Iris pigment epithelial cell (primary cell): ENCODE data around the gene SNX27.
A peak's percentile ranks its signal among the peaks of the same experiment; 100 is the strongest.
"Not testable (repeated sequence)": the region's sequence is repeated elsewhere in the genome, so short reads cannot be mapped to it uniquely, and the experiment has no call there.

ENCODE experiments used
- DNase-seq: peaks from one replicate; pipeline ENCODE4 v3.0.0-alpha.2; 2011; ENCODE audit warnings: low read depth

Gene SNX27

GRCh38 chr1:151604291-151604690 lies 7.6 kb upstream of the SNX27 start:
- DNase-seq, result no peak

- DNase-seq, result no peak
These were observed 5.5 kb upstream of the SNX27 start for GRCh38 chr1:151606384-151606783.

GRCh38 chr1:151606857-151607256 lies 5.0 kb upstream of the SNX27 start:
- DNase-seq, result no peak

GRCh38 chr1:151610142-151610541 lies 1.7 kb upstream of the SNX27 start:
- no peak for DNase-seq

DNA sequence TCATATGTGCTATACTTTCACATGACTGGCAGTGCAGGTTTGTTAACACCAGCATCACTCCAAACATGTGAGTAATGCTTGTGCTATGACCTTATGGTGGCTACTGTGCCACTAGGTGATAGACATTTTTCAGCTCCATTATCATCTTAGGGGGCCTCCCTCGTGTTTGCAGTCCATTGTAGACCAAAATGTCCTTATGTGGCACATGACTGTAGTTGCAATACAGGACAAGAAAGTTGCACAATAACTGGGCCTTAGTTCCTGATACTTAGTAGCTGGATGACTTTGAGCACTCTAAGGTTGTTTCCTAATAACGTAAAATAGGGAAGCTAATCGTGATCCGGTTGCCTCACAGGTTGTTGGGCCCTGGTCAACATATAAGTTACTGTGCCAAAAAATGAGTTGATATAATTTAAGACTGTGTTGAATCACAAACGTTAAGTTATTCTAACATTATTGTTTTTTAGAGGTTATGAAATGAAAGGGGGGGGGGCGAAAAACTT lies 511 bp upstream of the SNX27 start:
- peak; percentile 80 for DNase-seq

GRCh38 chr1:151612501-151613281 lies 841 bp downstream of the SNX27 start:
- DNase-seq, result no peak

- DNase-seq, result no peak
These were observed 1.5 kb downstream of the SNX27 start for GRCh38 chr1:151613282-151613780.

- DNase-seq, result no peak
These were observed 4.1 kb downstream of the SNX27 start for GRCh38 chr1:151615711-151616504.

- DNase-seq, result peak; percentile 54
These were observed 4.6 kb downstream of the SNX27 start for GRCh38 chr1:151616505-151616849.

DNA sequence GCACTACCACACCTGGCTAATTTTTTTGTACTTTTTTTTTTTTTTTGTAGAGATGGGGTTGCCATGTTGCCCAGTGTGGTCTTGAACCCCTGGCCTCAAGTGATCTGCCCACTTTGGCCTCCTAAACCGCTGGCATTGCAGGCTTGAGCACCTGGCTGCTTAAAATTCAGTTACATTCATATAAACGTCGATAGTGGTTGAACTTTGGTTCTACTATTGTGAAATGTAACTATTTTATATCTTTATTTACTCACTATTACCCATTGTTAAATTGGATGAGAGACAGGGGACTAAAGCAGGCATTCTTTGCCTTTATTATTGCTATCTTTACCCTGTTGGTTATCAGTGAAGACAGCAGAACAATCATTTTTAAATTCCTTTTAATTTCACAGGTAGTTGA lies 6.2 kb downstream of the SNX27 start:
- DNase-seq, result no peak

- no peak for DNase-seq
These were observed 6.6 kb downstream of the SNX27 start for GRCh38 chr1:151618470-151618869.

DNA sequence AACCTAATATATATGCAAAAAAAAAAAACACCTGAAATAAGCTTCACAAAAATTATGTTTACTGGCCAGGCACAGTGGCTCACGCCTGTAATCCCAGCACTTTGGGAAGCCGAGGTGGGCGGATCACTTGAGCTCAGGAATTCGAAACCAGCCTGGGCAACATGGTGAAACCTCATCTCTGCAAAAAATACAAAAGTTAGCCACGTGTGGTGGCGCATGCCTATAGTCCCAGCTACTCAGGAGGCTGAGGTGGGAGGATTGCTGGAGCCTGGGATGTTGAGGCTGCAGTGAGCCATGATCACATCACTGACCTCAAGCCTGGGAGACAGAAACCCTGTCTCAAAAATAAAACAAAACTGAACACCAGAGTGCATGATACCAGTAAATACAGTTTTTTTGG lies 7.1 kb downstream of the SNX27 start:
- not testable (repeated sequence) for DNase-seq

GRCh38 chr1:151619489-151620093 lies 7.7 kb downstream of the SNX27 start:
- peak; percentile 90 for DNase-seq

DNA sequence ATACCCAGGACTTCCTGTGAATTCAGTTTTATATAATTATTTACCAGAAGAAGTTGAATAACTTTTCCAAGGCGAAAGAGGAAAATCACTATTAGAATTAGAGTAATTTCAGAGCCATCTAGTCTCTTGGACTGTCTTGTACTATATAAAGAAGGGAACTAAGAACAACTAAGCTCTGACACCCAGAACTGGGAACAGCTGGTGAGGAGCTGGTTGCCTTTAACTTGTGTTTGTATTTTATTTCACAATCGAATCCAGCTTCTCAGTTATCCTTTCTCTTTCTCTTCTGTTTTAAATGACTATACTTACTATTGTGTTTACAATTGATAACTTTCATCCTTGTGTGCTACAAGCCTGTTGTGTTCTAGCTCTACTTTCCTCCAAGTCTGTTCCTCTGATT lies 8.4 kb downstream of the SNX27 start:
- DNase-seq, result peak; percentile 74

DNA sequence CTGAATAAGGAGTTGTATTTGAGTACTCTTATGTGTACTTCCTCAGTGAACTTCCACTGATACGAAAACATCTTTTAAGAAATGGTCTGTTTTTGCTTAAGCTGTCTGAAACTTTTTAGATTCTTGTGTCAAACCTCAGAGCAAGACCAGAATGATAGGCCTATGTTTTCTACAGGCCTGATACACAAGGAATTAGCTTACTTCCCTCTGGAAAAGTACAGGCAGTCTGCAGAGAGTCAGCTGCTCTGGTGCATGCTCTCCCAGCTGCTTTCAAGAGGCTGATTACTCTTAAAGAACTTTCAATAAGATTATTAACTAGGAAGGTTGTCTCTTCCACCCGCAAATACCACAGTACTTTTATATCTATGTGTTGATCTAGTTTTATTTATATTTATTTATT lies 9.5 kb downstream of the SNX27 start:
- DNase-seq, result no peak

DNA sequence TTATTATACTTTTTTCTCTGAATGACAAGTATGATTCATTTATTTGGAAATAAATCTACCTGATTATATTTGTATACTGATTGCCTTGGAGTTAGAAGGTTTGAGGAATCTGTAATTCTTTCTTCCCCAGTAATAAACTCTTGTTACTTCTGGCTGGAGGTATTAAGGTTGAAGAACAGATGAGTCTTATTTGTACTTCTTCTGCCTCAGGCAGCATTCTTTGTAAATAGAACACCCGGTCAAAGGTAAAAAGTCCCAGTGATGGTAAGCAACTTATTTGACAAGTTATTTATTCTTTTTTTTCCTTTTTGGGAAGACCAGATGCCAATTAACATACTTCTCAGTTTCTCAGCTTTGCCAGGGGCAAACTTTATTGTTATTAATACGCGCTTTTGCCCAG lies 12.9 kb downstream of the SNX27 start:
- DNase-seq, result no peak

- DNase-seq, result no peak
These were observed 15.0 kb downstream of the SNX27 start for GRCh38 chr1:151626740-151627334.

DNA sequence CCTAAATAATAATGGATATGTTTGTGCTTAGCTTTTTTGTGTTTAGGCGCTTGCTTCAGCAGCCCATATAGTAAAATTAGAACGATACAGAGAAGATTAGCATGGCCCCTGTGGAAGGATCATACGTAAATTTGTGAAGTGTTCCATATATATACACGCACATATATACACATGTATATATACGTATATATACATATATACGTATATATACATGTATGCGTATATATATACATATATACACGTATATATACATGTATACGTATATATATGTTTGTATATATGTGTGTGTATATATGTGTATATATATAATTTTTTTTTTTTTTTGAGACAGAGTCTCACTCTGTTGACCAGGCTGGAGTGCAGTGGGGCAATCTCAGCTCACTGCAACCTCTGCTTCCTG lies 17.4 kb downstream of the SNX27 start:
- DNase-seq, result no peak

- DNase-seq, result peak; percentile 11
These were observed 23.7 kb downstream of the SNX27 start for GRCh38 chr1:151635479-151636072.

DNA sequence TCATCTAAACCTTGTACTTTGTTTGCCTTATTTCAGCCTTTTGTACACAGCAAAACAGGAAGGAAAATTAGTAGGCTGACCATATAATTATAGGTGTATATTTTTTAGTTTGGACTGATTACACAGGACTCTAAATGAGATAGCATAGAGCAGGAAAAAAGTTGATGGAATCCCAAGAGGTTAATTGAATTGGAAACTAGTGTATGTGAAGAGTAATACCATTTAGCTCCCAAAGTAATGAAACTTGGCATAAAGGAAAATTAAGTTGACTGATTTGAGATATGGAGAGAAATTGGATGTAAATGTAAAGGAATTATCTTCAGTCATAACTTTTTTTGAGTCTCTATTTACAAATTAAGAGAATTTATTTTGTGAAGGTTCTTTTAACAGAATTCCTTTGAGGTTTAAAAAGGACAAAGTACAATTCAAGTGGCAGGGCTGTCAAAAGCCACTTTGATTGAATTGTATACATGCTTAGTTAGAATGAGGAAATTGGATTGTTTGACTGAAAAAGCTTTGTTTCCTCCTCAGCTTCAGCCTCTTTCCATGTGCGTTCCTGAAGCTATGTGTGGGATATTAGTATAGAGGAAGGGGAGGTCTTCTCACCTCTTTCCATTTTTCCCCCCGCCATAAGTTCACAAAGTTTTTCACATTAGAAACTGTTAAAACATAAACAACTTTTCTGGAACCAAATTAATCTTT lies 26.4 kb downstream of the SNX27 start:
- DNase-seq, result no peak

DNA sequence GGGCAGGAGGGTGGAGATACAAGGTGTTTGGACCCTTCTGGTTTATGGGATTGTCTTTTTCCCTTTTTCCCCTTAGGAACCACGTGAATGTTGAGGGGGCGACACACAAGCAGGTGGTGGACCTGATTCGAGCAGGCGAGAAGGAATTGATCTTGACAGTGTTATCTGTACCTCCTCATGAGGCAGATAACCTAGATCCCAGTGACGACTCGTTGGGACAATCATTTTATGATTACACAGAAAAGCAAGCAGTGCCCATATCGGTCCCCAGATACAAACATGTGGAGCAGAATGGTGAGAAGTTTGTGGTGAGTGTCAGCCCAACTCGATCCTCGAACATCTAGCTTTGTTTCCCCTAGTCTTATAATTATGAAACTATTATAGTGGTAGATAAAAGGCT lies 27.0 kb downstream of the SNX27 start:
- DNase-seq, result no peak
